Stimulated activated CD4-positive, alpha-beta T cell treated with anti-CD3 and anti-CD28 coated beads, Interleukin-12 subunit alpha, Interleukin-12 subunit beta, amount 100 ng/mL, for 4 hours (primary cell): ENCODE measurements around the gene MEIS1.

ENCODE experiments used
- DNase-seq: peaks from one replicate; pipeline ENCODE4 v3.0.0-alpha.2; 2020

MEIS1 gene

GRCh38 chr2:66512626-66513025 is 77.7 kb downstream of the MEIS1 start:
- no peak for DNase-seq

- DNase-seq: no peak
Measured at GRCh38 chr2:66515743-66516142, 80.8 kb downstream of the MEIS1 start.

DNA sequence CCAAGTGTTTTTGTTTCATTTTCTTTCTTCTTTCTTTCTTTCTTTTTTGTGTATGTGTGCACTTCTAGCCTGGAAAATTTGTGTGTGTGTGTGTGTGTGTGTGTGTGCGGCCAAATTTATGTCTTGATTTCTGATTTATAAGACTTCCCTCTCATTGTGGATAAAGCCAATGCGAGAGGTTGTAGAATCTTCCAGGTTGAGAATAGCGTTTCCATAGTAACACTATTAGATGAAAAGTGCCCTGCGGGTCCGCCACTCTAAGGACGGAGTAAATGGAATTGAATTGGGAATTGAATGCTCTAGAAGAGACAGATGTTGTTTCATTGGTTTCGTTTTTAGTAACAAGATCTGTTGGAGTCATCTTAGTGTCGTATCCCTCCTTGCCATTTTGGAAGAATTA is 81.6 kb downstream of the MEIS1 start:
- no peak for DNase-seq

- DNase-seq: no peak
Measured at GRCh38 chr2:66517772-66518171, 82.8 kb downstream of the MEIS1 start.

GRCh38 chr2:66519264-66519843 is 84.4 kb downstream of the MEIS1 start:
- DNase-seq: no peak

GRCh38 chr2:66521291-66521922 is 86.5 kb downstream of the MEIS1 start:
- DNase-seq: no peak

GRCh38 chr2:66522611-66523376 is 87.9 kb downstream of the MEIS1 start:
- DNase-seq: no peak

- no peak for DNase-seq
Measured at GRCh38 chr2:66523377-66523969, 88.5 kb downstream of the MEIS1 start.

DNA sequence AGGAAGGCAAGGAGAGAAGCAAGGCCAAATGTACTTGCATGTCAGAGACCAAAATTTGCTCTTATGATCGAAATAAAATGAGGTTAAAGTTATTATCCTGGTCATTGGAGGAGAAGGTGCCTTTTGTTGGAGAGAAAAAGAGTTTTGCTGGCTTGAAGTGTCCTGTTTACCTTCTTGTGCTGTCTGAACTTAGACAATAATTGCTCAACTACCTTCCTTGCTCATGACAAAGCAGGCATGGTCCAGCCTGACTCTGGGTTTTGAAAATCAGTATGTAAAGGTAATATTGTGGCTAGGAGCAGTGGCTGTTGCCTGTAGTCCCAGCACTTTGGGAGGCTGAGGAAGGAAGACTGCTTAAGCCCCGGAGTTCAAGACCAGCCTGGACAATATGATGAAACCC is 89.1 kb downstream of the MEIS1 start:
- no peak for DNase-seq

GRCh38 chr2:66525606-66526005 is 90.7 kb downstream of the MEIS1 start:
- no peak for DNase-seq

- no peak for DNase-seq
Measured at GRCh38 chr2:66526180-66526579, 91.3 kb downstream of the MEIS1 start.

- DNase-seq: no peak
Measured at GRCh38 chr2:66528974-66529724, 94.2 kb downstream of the MEIS1 start.

- no peak for DNase-seq
Measured at GRCh38 chr2:66530651-66531050, 95.7 kb downstream of the MEIS1 start.

DNA sequence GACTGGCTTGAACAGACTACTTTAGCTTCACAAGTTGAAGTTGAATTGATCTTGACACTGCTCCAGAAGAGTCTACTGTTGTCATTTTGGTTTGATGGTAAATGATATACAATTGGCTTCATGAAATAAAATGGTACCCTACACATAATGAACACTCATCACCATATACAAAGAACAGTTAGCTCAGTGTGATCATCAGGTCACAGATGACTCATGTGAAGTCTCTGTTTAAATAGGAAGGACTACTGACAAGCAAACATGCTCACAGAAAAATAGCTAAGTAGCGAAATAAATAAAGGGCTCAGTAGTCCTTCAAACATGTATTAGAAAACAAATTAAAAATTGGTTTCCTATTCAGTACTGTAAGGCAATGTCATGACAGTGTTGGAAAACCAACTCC is 96.2 kb downstream of the MEIS1 start:
- no peak for DNase-seq

DNA sequence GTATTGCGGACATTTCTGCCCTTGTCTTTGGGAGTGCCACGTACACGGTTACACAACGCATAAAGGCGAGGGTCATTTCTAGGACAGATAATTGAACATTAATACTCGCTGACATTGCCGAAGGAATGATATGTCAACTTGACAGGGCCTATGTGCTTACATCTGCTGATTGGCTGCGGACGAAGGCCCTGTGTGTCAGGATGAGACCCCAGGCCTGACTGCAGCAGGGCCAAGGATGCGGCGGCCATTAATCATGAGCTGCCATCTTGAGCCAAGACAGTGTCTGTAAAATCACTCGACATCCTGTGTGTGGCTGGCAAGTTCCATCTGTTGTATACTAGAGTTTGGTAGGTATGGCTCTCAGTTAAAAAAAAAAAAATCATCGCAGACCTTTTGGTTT is 96.6 kb downstream of the MEIS1 start:
- DNase-seq: no peak

GRCh38 chr2:66532972-66533868 is 98.3 kb downstream of the MEIS1 start:
- DNase-seq: no peak

DNA sequence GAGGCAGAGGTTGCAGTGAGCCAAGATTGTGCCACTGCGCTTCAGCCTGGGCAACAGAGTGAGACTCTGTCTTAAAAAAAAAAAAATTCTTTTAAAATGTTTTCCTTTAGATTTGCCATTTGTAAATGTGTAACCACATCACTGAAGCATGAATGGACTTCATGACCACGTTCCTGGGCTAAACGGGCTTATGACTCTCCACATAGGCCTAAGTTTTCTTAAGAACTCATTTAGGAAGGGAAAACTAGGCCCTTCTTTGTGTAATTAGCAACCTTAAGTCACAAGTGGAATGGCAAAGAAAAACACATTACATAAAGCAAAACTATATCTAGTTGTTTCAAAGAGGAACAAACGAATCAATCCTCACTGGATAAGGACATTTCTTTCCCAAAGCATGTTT is 99.5 kb downstream of the MEIS1 start:
- DNase-seq: no peak

- no peak for DNase-seq
Measured at GRCh38 chr2:66535574-66536289, 100.8 kb downstream of the MEIS1 start.

- no peak for DNase-seq
Measured at GRCh38 chr2:66536290-66536673, 101.4 kb downstream of the MEIS1 start.

GRCh38 chr2:66536997-66537396 is 102.1 kb downstream of the MEIS1 start:
- no peak for DNase-seq

GRCh38 chr2:66538291-66538690 is 103.4 kb downstream of the MEIS1 start:
- no peak for DNase-seq

DNA sequence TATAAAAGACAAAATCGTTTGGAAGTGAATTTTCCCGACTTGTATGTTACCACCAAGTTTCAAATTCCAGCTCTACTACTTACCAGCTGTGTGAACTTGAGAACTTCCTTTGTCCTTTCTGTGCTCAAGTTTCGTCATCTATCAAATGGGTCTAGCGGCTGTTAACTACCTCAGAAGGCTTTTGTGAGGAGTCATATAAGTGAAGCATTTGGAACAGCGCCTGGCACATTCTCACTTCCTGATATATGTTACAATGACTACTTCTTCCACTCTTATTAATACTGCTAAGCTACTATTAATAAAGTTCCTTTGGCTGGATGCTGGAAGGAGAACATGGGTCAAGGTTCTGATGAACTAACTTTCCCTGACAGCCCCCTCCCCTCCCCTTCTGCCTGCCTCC is 104.5 kb downstream of the MEIS1 start:
- DNase-seq: no peak
